ELF-1 (cell line): ENCODE measurements around the gene CTSK.
A peak's percentile ranks its signal among the peaks of the same experiment; 100 is the strongest.
"Not testable (repeated sequence)": the region's sequence is repeated elsewhere in the genome, so short reads cannot be mapped to it uniquely, and the experiment has no call there.

Source experiments
- DNase-seq: peaks from one replicate; pipeline ENCODE4 v3.0.0-alpha.2; 2016; ENCODE audit warnings: low read depth, low spot score

CTSK gene

GRCh38 chr1:150807249-150808023 is 624 bp downstream of the CTSK start:
- no peak for DNase-seq

GRCh38 chr1:150805899-150806298 is 2.2 kb downstream of the CTSK start:
- no peak for DNase-seq

- DNase-seq: no peak
Observed at GRCh38 chr1:150804671-150805070, 3.4 kb downstream of the CTSK start.

GRCh38 chr1:150799089-150799488 is 9.0 kb downstream of the CTSK start:
- DNase-seq: no peak

- DNase-seq: no peak
Observed at GRCh38 chr1:150798525-150798924, 9.5 kb downstream of the CTSK start.

GRCh38 chr1:150796374-150796773 is 11.7 kb downstream of the CTSK start:
- DNase-seq: no peak

- not testable (repeated sequence) for DNase-seq
Observed at GRCh38 chr1:150793778-150794177, 14.3 kb downstream of the CTSK start.

- DNase-seq: no peak
Observed at GRCh38 chr1:150793221-150793620, 14.8 kb downstream of the CTSK start.

GRCh38 chr1:150791585-150791984 is 16.5 kb downstream of the CTSK start:
- no peak for DNase-seq

- peak; percentile 9 for DNase-seq
Observed at GRCh38 chr1:150789396-150789795, 18.7 kb downstream of the CTSK start.

GRCh38 chr1:150788946-150789345 is 19.1 kb downstream of the CTSK start:
- no peak for DNase-seq

- DNase-seq: no peak
Observed at GRCh38 chr1:150787455-150787854, 20.6 kb downstream of the CTSK start.

GRCh38 chr1:150780510-150780909 is 27.6 kb downstream of the CTSK start:
- no peak for DNase-seq

- DNase-seq: no peak
Observed at GRCh38 chr1:150778409-150778808, 29.7 kb downstream of the CTSK start.

- DNase-seq: no peak
Observed at GRCh38 chr1:150777544-150777943, 30.5 kb downstream of the CTSK start.

- DNase-seq: not testable (repeated sequence)
Observed at GRCh38 chr1:150775931-150776505, 32.0 kb downstream of the CTSK start.

GRCh38 chr1:150775276-150775675 is 32.8 kb downstream of the CTSK start:
- no peak for DNase-seq

- no peak for DNase-seq
Observed at GRCh38 chr1:150772326-150772725, 35.7 kb downstream of the CTSK start.

- DNase-seq: not testable (repeated sequence)
Observed at GRCh38 chr1:150767704-150768103, 40.4 kb downstream of the CTSK start.

GRCh38 chr1:150765977-150766301 is 42.1 kb downstream of the CTSK start:
- DNase-seq: not testable (repeated sequence)

GRCh38 chr1:150765296-150765976 is 42.6 kb downstream of the CTSK start, which contains the start of gene CTSS:
Gene CTSS, minus strand, starts transcription at chr1:150765778. Its CDS starts 1,015 bp downstream, at chr1:150764763.
- DNase-seq: no peak

GRCh38 chr1:150764617-150765101 is 43.4 kb downstream of the CTSK start:
- DNase-seq: no peak

GRCh38 chr1:150763018-150763417 is 45.0 kb downstream of the CTSK start:
- DNase-seq: no peak
